NCI-H1930 (cell line): ENCODE data around the gene ZNF138.
A peak's percentile ranks its signal among the peaks of the same experiment; 100 is the strongest.

Experiments
- DNase-seq, 2 experiments: peaks; one replicate each; lab custom pipeline; 2025; lab: John Stamatoyannopoulos, UW

The ZNF138 gene

DNA sequence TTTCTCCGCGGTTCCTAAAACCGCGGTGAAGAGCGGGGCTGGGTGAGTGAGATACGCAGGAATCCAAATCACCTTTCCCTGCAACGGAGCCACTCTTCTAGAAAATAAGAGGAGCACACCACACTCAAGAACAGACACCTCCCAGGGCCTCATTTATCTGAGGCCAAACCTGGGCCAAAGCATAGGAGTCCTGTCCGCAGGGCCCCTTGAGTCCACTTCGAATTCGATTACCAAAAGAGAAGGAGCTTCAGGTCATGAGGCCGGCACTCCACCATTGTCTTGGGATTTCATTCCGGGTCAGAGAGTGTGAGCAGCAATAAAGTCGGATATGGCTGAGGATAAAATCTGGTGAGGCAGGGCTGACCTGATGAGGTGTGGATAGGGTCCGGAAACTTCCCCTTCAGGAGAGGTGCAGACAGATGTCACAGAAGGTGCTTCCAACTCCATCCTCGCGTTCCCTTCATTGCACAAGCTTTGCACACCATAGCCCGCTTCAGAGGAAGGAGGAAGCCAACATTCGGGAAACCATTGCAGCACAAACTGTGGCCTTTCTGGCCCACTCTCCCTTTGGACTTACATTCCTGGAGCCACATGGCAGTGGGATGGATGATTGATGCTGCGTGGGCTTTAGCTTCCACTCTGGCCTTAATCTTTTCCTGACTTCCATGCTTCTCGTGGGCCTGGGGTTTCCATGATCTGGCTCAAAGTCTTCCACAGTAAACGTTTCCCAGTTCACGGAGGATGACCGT lies 81.6 kb downstream of the ZNF138 start:
- DNase-seq = no peak

DNA sequence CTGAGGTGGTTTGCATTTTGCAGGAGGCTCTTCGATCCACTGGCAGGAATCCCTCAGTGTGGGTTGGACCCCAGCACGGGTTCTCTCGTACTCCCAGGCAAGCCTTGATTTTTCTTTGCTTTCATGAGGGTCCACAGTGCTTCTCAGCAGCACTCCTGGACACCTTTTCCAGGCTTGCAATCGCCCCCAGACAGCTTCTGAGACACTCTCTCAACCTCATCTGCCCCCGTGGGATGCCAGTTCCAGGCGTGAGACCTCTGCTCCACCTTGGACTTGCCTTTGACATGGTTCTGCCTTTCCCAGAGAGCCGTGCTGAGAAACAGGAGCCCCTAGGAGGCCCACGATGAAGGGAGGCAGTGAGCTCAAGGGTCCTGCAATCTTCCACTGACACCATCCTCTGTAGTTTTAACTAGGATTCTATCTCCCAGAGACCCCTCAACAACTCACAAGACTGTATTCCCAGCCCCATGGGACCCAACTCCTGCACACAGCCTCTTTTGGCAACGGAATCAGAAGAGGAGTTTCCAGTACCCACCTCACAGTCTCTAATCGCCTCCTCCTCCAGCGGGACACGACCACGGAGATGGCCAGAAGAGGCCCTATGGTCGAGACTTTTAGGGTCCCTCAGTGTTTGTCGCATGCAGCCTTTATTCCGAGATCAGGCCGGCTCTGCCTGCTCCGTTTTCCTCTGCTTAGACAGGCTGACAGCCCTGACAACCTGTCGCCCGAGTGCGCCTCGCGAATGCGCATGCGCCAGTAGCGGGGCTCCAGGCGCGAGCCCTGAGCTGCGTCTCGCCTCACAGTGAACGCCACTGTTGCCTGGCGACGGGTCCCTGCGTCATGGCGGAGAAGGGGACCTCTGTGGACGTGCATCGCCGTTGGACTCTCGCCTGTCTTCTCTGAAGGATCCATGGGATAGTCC lies 82.8 kb downstream of the ZNF138 start:
- peak; percentile 82 to 84 for DNase-seq

- DNase-seq = no peak
Measured at GRCh38 chr7:64877714-64878610, 83.7 kb downstream of the ZNF138 start.

GRCh38 chr7:64878684-64879083 lies 84.5 kb downstream of the ZNF138 start:
- DNase-seq = no peak

GRCh38 chr7:64879086-64879730 lies 85.0 kb downstream of the ZNF138 start:
- no peak for DNase-seq

DNA sequence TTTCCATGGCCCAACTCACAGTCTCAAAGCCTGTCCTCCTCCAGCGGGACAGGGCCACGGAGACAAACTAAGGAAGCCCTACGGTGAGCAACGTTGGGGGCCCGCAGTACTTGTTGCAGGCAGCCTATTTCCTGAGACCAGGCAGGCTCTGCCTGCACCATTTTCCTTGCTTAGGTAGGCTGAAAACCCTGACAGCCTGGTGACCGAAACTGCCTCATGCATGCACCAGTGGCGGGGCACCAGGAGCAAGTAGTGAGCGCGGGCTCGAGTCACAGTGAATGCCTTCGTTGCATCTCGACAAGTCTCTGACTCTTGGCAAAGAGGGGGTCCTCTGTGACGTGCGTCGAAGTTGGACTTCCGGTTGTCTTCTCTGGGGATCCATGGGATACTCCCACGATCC lies 85.6 kb downstream of the ZNF138 start:
- DNase-seq = no peak

GRCh38 chr7:64880322-64881297 lies 86.4 kb downstream of the ZNF138 start:
- no peak for DNase-seq

- no peak for DNase-seq
Measured at GRCh38 chr7:64881461-64882287, 87.4 kb downstream of the ZNF138 start.

GRCh38 chr7:64882341-64883112 lies 88.3 kb downstream of the ZNF138 start:
- DNase-seq = no peak
